Measurements from ENCODE around the gene RGL4.

GRCh38 chr22:23670378-23671295 lies 20.2 kb upstream of the RGL4 start:
- no peak for TF ChIP-seq CTCF (IDR thresholded peaks at IDR 0.05)
- no peak for TF ChIP-seq ZFX (IDR thresholded peaks at IDR 0.05; ENCODE audit: borderline replicate concordance)
